Hippocampal formation (tissue), 2 donors: ENCODE data around the gene STC2.
"Not testable (repeated sequence)": the region's sequence is repeated elsewhere in the genome, so short reads cannot be mapped to it uniquely, and the experiment has no call there.

Source experiments
- DNase-seq, 2 donors: peaks; one replicate each; lab custom pipeline; 2025; lab: John Stamatoyannopoulos, UW

Gene STC2

DNA sequence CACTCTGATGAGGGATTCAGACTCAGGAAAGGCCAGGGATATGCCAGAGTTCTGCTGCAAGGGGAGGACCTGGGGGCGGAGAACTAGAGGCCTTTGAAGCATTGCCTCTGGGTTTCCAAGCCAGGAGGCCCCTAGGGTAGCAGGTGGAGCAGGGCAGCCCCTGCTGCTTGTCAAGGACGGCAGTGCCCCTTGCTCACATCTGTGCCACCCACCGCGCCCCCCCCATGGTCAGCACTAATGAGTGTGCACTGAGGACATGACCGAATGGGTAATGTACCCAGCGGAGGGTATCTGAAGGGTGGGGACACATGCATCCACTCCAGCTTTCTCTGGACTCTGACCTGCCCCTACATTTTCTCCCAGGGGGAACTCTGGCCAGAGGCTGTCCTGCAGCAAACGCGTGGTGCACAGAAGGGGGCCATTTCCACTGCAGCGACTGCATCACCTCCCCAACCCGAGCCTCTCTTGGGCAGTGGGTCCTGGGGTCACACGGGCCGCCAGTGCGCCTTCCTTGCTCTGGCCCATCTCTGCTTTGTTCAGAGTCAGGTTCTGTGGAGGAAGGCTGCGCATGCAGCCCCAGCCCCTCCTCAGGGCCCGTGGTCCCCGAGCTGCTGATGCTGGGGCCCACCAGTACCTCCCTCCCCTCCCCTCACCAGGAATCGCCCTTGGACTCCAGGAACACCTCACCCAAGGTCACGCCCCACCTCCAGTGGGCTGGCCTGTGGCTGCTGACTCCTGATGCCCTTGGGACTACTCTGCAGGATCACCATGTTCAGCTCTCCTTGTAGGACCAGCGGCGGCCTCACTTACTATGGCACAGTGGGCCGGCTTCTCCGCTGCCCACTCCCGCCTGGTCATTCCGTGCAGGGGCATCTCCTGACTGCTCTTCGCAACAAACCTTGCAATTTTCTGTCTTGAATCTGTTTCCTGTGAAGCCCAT is 31.2 kb downstream of the STC2 start:
- DNase-seq = no peak

DNA sequence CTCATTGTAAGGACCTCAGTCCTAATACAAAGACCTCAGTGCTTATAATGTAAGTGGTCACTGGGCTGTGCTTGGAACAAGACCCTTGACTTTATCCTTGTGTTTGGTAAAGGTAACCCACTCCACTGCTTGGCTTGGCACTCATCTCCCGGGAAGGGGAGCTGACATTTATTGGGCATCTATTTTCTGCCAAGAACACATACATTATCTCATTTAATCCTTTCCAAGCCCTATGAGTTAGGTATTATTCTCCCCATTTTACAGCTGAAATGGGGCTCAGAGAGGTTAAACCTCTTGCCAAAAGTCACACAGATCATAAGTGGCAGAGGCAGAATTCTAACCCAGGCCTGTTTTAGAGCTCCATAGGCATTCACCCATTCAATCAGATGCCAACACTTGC is 32.4 kb downstream of the STC2 start:
- no peak for DNase-seq

GRCh38 chr5:173294673-173295320 is 33.4 kb downstream of the STC2 start:
- DNase-seq = no peak

- DNase-seq = peak; percentile 68 to 71
These were observed 34.2 kb downstream of the STC2 start for GRCh38 chr5:173293817-173294672.

DNA sequence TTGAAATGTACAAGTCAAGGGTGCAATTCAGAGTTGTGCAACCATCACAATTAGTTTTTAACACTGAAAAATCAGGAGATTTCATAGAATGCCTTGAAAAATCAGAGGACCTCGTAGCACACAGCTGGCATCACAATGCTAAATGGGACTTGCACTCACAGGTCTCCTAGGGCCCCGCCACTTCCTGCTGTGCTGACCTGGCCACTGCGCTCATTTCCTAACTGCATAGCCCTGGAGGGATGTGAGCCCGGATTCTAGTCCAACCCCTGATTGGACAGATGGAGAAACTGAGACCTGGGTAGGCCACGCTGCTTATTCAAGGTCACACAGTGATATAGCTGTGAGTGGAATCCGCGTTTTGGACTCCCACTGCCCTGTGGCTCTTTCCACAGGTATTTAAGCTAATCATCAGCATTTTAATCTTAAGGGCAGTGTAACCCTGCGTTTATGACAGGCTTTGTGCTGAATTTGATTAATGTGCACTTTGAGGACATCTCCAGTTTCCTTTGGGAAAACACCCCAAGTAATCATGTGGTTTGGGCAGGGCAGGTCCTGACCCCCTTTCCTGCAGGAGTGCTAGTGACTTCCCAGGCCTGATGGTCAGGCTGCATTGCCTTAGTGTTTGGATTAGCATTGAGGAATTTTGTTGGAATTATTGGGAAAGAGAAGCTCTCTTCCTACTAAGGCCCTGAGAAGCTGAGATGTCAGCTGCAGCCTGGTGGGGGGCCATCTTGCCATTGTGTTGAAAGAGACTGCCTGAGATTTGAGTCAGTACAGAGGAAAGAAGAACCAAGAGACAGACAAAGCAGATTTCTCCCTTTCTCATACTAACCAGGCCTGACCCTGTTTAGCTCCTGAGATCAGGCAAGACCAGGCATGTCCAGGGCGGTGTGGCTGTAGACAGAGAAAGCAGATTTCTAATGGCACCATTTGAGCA is 36.2 kb downstream of the STC2 start:
- no peak for DNase-seq

GRCh38 chr5:173290477-173291131 is 37.6 kb downstream of the STC2 start:
- DNase-seq = no peak

- no peak for DNase-seq
These were observed 38.8 kb downstream of the STC2 start for GRCh38 chr5:173289372-173289771.

GRCh38 chr5:173288632-173289031 is 39.6 kb downstream of the STC2 start:
- no peak for DNase-seq

DNA sequence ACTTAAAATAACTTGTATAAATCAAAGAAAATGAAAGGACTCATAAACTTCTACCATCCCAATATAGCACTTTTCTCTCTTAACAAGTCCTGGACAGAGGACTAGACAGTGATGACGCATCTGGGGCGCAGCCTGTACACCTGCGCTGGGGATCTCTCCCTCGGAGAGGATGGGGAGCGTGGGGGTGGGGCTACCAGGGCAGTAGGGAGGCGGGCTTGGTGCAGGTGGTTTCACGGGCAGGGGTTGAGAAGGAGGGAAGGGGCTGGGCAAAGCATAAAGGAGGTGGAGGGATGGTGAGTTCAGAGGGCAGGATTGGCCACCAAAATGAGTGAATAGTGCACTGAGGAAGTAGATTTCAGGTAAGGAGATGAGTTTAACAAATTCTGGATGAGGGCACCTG is 41.1 kb downstream of the STC2 start:
- DNase-seq = no peak

- not testable (repeated sequence) for DNase-seq
These were observed 43.8 kb downstream of the STC2 start for GRCh38 chr5:173284343-173284958.

GRCh38 chr5:173283318-173284288 is 44.6 kb downstream of the STC2 start:
- DNase-seq = peak; percentile 2 to 39

- DNase-seq = no peak
These were observed 45.3 kb downstream of the STC2 start for GRCh38 chr5:173282916-173283315.

DNA sequence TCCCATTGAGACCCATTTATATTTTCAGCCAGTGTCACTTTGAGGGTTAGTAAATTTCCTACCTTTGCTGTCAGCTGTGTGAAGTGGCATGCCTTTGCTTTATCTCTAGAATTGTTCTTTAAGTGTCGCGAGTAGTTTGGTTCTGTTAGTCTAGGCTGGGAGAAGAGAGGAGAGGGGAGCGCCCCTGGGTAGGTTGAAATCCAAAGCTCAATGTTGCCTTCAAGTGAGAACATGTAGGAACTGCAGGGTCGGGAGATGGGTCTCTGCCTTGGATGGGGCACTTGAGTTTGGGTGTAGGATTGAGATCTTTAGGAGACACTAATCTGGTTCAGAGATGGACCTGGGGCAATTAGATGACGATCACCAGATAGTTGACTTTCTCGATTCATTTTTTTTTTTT is 46.3 kb downstream of the STC2 start:
- DNase-seq = no peak

DNA sequence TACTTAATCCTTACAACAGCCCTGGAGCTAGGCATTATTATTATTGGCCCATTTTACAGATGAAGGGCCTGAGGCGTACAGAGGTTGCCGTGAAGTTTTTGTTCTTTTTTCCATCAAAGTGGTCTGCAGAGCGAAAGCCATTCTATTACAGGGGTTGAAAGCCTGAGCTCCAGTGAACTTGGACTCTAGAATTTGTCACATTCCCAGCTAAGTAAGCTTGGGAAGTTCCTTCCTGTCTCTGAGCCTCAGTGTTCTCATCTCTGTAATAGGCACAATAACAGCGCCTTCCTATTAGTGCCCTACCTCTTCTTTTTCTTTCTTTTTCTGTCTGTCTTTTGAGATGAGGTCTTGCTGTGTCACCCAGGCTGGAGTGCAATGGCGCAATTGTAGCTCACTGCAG is 49.0 kb downstream of the STC2 start:
- DNase-seq = no peak

- no peak for DNase-seq
These were observed 49.6 kb downstream of the STC2 start for GRCh38 chr5:173278641-173279040.

DNA sequence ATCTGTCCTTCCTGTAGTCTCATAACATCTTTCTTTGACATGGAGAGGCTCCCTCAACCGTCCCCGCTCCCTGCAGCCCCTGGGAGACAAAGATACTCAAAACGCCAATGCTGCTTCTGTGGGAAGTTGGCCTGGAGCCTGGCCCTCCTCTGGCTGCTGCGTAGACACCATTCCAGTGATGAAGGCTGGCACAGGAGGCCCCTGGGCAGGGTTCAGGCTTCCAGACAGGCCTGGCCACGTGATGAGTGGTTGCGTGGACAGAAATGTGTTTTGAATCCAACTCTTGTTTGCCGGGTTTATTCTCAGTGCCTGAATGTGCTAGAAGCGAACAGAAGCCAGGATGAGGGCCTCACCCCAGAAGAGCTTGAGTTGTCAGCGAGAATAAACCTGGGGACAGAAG is 50.0 kb downstream of the STC2 start:
- peak in 1 of 2 donors; percentile 19 for DNase-seq

GRCh38 chr5:173274771-173275170 is 53.4 kb downstream of the STC2 start:
- DNase-seq = no peak

- DNase-seq = no peak
These were observed 56.8 kb downstream of the STC2 start for GRCh38 chr5:173271419-173271818.
